K562 (cell line): ENCODE results near the gene SYS1. TPM values are rescaled to one million over a fixed set of nuclear protein-coding genes. Genes with fewer than 3 reads are reported as not detected.

Experiments used
- CREM ChIP-seq: IDR thresholded peaks from 2 replicates; pipeline ENCODE4 v1.6.1; 2014; ENCODE audit warnings: antibody characterized with exemption, low read depth
- CXXC5 ChIP-seq: fragments of 250-450 bp; sonication (Bioruptor Pico); IDR thresholded peaks from 2 replicates; pipeline ENCODE4 v1.8.0; 2022; ENCODE audit warnings: inconsistent platforms, mild to moderate bottlenecking, moderate library complexity
- FOSL1 ChIP-seq: fragments of 200-800 bp; sonication (Bioruptor generic); conservative IDR thresholded peaks from 2 replicates; pipeline ENCODE4 v1.6.1; 2016; ENCODE audit warnings: missing genetic modification characterization, missing compliant biosample characterization
- FOXJ2 ChIP-seq: fragments of 200-800 bp; sonication (Bioruptor generic); IDR thresholded peaks from 2 replicates; pipeline ENCODE4 v1.6.1; 2016; ENCODE audit warnings: missing genetic modification characterization, missing compliant biosample characterization
- FOXK2 ChIP-seq, 2 experiments: fragments of 450-650 bp; IDR thresholded peaks in 1 of 2; conservative IDR thresholded peaks in 1 of 2; 2 replicates each; pipeline ENCODE4 v1.6.1; 2016; ENCODE audit warnings: low read depth in 2 of 2, mild to moderate bottlenecking in 1 of 2
- JUND ChIP-seq, 2 experiments: IDR thresholded peaks; 2 replicates in 1 of 2; 3 replicates in 1 of 2; pipeline ENCODE4 v1.6.1; 2011; ENCODE audit warnings: borderline replicate concordance in 2 of 2, low read depth in 2 of 2, low read length in 2 of 2, improper control_type of control experiment in 1 of 2, missing biosample characterization in 1 of 2, missing genetic modification characterization in 1 of 2, missing genetic modification reagents in 1 of 2
- KLF13 ChIP-seq: fragments of 450-650 bp; IDR thresholded peaks from 2 replicates; pipeline ENCODE4 v1.6.1; 2016; ENCODE audit warnings: missing genetic modification characterization, low read depth, mild to moderate bottlenecking, missing compliant biosample characterization, moderate library complexity, borderline replicate concordance
- MAX ChIP-seq: sonication (generic); formaldehyde crosslinking; IDR thresholded peaks from 2 replicates; pipeline ENCODE4 v1.9.0; 2022; ENCODE audit warnings: mild to moderate bottlenecking, missing genetic modification reagents
- MEF2D ChIP-seq: conservative IDR thresholded peaks from 2 replicates; pipeline ENCODE4 v1.6.1; 2016; ENCODE audit warnings: low read depth, missing genetic modification characterization, missing compliant biosample characterization
- NEUROD1 ChIP-seq: fragments of 150-350 bp; IDR thresholded peaks from 2 replicates; pipeline ENCODE4 v1.6.1; 2014; ENCODE audit warnings: borderline replicate concordance, low read length, low read depth; ENCODE audit not compliant: partially characterized antibody
- NR4A1 ChIP-seq, 2 experiments: fragments of 250-450 bp in 1 of 2; fragments of 450-650 bp in 1 of 2; sonication (Bioruptor Pico) in 1 of 2; IDR thresholded peaks; 2 replicates each; pipeline versions ENCODE4 v1.4.0 to v1.6.1; 2016 to 2020; ENCODE audit warnings: mild to moderate bottlenecking in 2 of 2, missing compliant biosample characterization in 1 of 2, missing genetic modification characterization in 1 of 2, moderate library complexity in 1 of 2
- RBM15 ChIP-seq: fragments of 200-400 bp; formaldehyde crosslinking; IDR thresholded peaks from 2 replicates; pipeline ENCODE4 v1.6.1; 2018; ENCODE audit warnings: mild to moderate bottlenecking, low read length, moderate library complexity; ENCODE audit not compliant: insufficient read depth
- RREB1 ChIP-seq: fragments of 250-450 bp; sonication (Bioruptor Pico); IDR thresholded peaks from 2 replicates; pipeline ENCODE4 v1.4.0; 2020
- SNRNP70 ChIP-seq: fragments of 200-400 bp; formaldehyde crosslinking; optimal IDR thresholded peaks from 2 replicates; pipeline ENCODE3; 2017; ENCODE audit warnings: low read depth, low read length
- USF1 ChIP-seq: sonication (generic); formaldehyde crosslinking; IDR thresholded peaks from 2 replicates; pipeline ENCODE4 v1.9.0; 2022; ENCODE audit warnings: mild to moderate bottlenecking, missing genetic modification reagents
- XRCC5 ChIP-seq: fragments of 200-400 bp; formaldehyde crosslinking; IDR thresholded peaks from 2 replicates; pipeline ENCODE4 v1.6.1; 2017; ENCODE audit warnings: low read depth, mild to moderate bottlenecking, low read length
- YBX1 ChIP-seq: fragments of 450-650 bp; IDR thresholded peaks from 2 replicates; pipeline ENCODE4 v1.7.1; 2016; ENCODE audit warnings: mild to moderate bottlenecking
- ZC3H11A ChIP-seq: IDR thresholded peaks from 2 replicates; pipeline ENCODE4 v1.6.1; 2012; ENCODE audit warnings: low read depth, low read length, improper control_type of control experiment
- ZKSCAN1 ChIP-seq: fragments of 150-350 bp; IDR thresholded peaks from 2 replicates; pipeline ENCODE4 v1.6.1; 2016; ENCODE audit warnings: low read depth, low read length
- ZNF347 ChIP-seq: fragments of 450-650 bp; formaldehyde crosslinking; IDR thresholded peaks from 2 replicates; pipeline ENCODE4 v1.4.0; 2020; ENCODE audit warnings: low read depth, mild to moderate bottlenecking, moderate library complexity
- polyA plus RNA-seq, 8 experiments: library from polyadenylated mRNA; depleted of rRNA in 4 of 8; stranded (reverse) in 5 of 8; unstranded in 3 of 8; fragments of >200 nt; fragmentation: Nextera tagmentation in 2 of 8; fragmentation: Illumina TruSeq in 1 of 8; extraction: Ambion mirVana in 2 of 8; extraction: Trizol in 1 of 8; gene quantifications; 2 replicates each; pipeline versions ENCODE4 v1.2.1 to v1.2.3, GENCODE V29; 2011 to 2014; ENCODE audit warnings: inconsistent platforms in 1 of 8, missing spikeins in 1 of 8
- total RNA-seq, 7 experiments: library from RNA; depleted of rRNA in 6 of 7; stranded (reverse); fragments of >200 nt in 6 of 7; fragmentation: Illumina TruSeq in 2 of 7; extraction: Trizol in 2 of 7; gene quantifications; 2 replicates each; pipeline versions ENCODE4 v1.2.1 to v1.2.3, GENCODE V29; 2011 to 2021; ENCODE audit warnings: low replicate concordance in 1 of 7

The SYS1 gene
- total and polyA plus RNA-seq, 9 of the 15 experiments (the other 6 are each of a cell fraction or from before 2014, with no cell fraction given) = 11.1 to 25.2 (median 17.5) TPM

GRCh38 chr20:45322952-45323383, 40.0 kb upstream of the SYS1 start (continued):
- TF ChIP-seq FOXJ2 (tag) (peak; percentile 53; the same call in 1 of the 2 replicates), FOSL1 (tag) (no peak), JUND (IDR thresholded peaks at IDR 0.05; ENCODE audit: borderline replicate concordance, low read depth, low read length) (peak; percentile 61; the same call in 1 of the 2 replicates), JUND (tag; IDR thresholded peaks at IDR 0.05; ENCODE audit: borderline replicate concordance, low read depth, low read length) (peak; percentile 59; the same call in 2 of the 3 replicates), ZC3H11A (no peak), RREB1 (peak; percentile 59; the same call in 1 of the 2 replicates), USF1 (CRISPR knock-in tag) (peak; percentile 62), MEF2D (tag) (no peak; the same call in 1 of the 2 replicates), MAX (CRISPR knock-in tag) (peak; percentile 57; the same call in 1 of the 2 replicates), ZNF347 (no peak), SNRNP70 (no peak), NEUROD1 (no peak), ZKSCAN1 (0 out of 2 replicates have a peak, but pooled peaks have one; percentile 17), CREM (0 out of 2 replicates have a peak, but pooled peaks have one; percentile 39), NR4A1 (CRISPR knock-in tag; IDR thresholded peaks at IDR 0.05) (no peak), NR4A1 (tag; IDR thresholded peaks at IDR 0.05) (peak; percentile 89; the same call in 1 of the 2 replicates), FOXK2 (conservative IDR thresholded peaks at IDR 0.05 in 1 of 2, IDR thresholded peaks at IDR 0.05 in 1 of 2; ENCODE audit: low read depth in 2 of 2) (0 out of 4 replicates have a peak, but pooled peaks of 1 of the 2 experiments have one; percentile 22), XRCC5 (no peak), YBX1 (no peak), KLF13 (tag) (no peak), CXXC5 (CRISPR knock-in tag) (peak; percentile 65), RBM15 (no peak)
